HEK293T (cell line): Measurements from ENCODE around the gene LRRK1.

Experiments used
- BHLHE40 ChIP-seq: fragments of 450-650 bp; IDR thresholded peaks from 2 replicates; pipeline ENCODE4 v1.6.1; 2016; ENCODE audit warnings: mild to moderate bottlenecking, moderate library complexity, borderline replicate concordance
- TARDBP ChIP-seq: fragments of 450-650 bp; IDR thresholded peaks from 2 replicates; pipeline ENCODE4 v1.6.1; 2016
- ZNF384 ChIP-seq: fragments of 450-650 bp; IDR thresholded peaks from 2 replicates; pipeline ENCODE4 v1.6.1; 2016

DNA sequence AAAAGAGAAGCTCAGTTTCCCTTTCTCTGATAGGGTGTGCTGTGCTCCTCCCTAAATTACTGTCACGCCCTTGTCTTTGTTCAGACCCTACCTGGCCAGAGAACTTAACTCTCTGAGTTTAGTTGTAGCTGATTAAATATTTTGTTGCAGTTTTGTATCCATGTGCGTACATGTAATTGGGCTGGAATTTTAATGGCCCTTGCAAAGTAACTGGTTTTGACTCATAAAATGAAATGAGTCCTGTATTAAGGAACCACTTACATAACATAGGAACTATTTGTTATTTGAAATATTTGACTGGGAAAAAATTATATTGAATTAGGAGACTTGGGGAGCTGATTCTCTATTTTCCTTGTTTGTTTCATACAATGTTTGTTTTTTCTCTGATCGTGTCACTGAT is 80.2 kb downstream of the LRRK1 start:
- no peak for TF ChIP-seq ZNF384
- TF ChIP-seq TARDBP: no peak
- TF ChIP-seq BHLHE40: no peak
